T-helper 17 cell (primary cell): ENCODE results near the gene GJA5. TPM values are rescaled to one million over a fixed set of nuclear protein-coding genes. Genes with fewer than 3 reads are reported as not detected.

Experiments used
- ATAC-seq: fragments of 150-1000 bp; cut with Tn5 transposase; 2 replicates; pipeline ENCODE4 v1.10.0; 2021; ENCODE audit warnings: mild to moderate bottlenecking, moderate library complexity
- DNase-seq, 3 donors: peaks; one replicate each; pipeline versions ENCODE4 v3.0.0 to v3.0.0-alpha.2; 2020 to 2021
- H3K9me3 ChIP-seq: one replicate; pipeline ENCODE4 v1.7.0; 2013; ENCODE audit warnings: low read length, mild to moderate bottlenecking; ENCODE audit not compliant: control insufficient read depth, poor library complexity, severe bottlenecking
- H3K27ac Mint-ChIP-seq: one replicate; pipeline ENCODE4 v1.8.0; 2022; ENCODE audit warnings: mild to moderate bottlenecking, moderate library complexity, mixed read lengths
- H3K27me3 Mint-ChIP-seq: one replicate; pipeline ENCODE4 v1.8.0; 2022; ENCODE audit warnings: mixed read lengths
- H3K36me3 Mint-ChIP-seq: one replicate; pipeline ENCODE4 v1.8.0; 2022; ENCODE audit warnings: low read depth, mixed read lengths
- H3K4me1 Mint-ChIP-seq: one replicate; pipeline ENCODE4 v1.8.0; 2022; ENCODE audit warnings: mild to moderate bottlenecking, mixed read lengths
- H3K4me3 Mint-ChIP-seq: one replicate; pipeline ENCODE4 v1.8.0; 2022; ENCODE audit warnings: mild to moderate bottlenecking, moderate library complexity, mixed read lengths
- total RNA-seq, 4 donors: library from RNA in 2 of 4; stranded (reverse) in 2 of 4; gene quantifications; one replicate each; pipeline ENCODE4 v1.2.3 and lab custom pipeline; 2022 to 2026

GJA5 gene
- total RNA-seq, 2 donors from 2014 or later: not detected

DNA sequence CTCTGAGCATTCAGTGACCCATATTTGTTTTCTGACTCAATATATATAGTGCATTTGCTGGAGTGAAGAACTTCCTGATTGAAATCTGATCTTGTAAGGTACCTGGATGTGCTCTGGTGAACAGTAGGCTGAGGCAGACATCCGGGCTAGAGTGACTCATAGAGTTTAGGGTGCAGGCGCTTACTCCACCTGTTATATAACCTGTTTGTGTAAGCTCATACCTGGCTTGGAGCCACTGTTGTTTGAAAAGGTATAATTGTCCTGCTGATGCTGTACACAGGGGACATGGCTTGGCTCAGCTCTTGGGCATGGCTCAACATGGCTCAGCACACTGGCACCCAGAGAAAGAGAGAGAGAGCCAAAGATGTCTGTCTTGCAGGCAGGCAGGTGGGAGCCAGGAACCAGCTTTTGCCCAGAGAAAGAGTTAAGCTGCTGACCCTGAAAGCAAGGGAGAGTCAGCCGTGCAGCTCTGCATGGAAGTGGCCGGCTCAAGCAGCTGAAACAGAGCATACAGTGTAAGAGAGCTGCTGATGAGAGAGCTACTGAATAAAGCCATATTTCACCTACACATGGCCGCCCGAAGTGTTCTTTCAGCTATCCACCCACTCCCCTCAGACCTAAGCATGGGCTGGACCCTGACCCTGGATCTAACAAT lies 43.2 kb downstream of the GJA5 start:
- Mint-ChIP-seq H3K27me3 (peaks cover 40% of the 10 kb centered on the region), H3K27ac (peak overlapping the region; percentile 88), H3K4me3 (peak overlapping the region; percentile 73), H3K4me1 (peaks cover 17% of the 10 kb centered on the region), H3K36me3 (peaks cover 6% of the 10 kb centered on the region)
- peak; percentile 91 for ATAC-seq
- DNase-seq: peak in 1 of 3 donors; percentile 19
- H3K9me3 ChIP-seq: no peaks in the 10 kb centered on the region

DNA sequence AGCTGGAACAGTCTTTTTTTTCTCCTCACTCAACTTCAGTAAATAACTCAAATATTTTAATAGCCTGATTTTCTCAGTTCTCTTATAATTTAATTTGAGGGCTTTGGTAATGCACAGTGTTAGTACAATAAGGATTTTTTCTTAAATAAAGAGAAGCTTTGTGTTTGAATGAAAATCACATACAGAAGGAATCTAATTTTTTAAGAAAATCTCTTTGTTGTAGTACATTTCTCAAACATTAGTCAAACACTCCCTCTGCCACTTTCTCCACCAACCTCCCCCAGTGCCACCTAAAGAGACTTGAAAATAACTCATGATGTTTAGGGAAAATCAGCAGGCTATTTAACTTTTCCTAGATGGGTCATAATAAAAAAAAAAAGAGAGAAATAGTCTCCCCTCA lies 47.8 kb downstream of the GJA5 start:
- H3K36me3 Mint-ChIP-seq: peaks cover 5% of the 10 kb centered on the region
- peaks cover 12% of the 10 kb centered on the region for H3K4me1 Mint-ChIP-seq
- H3K4me3 Mint-ChIP-seq: no peak overlapping the region
- ATAC-seq (no peak), DNase-seq (no peak)
- H3K27ac Mint-ChIP-seq: no peak overlapping the region
- no peaks in the 10 kb centered on the region for H3K9me3 ChIP-seq
- H3K27me3 Mint-ChIP-seq: peaks cover 49% of the 10 kb centered on the region

Other genes starting within 250 kb of the GJA5 start
- gene BCL9, start 219.1 kb downstream of the GJA5 start, total RNA-seq: 10 to 100 TPM; 12.6 to 14.6 TPM
- gene ACP6, start 90.1 kb downstream of the GJA5 start, total RNA-seq: 10 to 100 TPM; 11.5 to 13.1 TPM
- not detected for gene GJA8, start 142.2 kb upstream of the GJA5 start, total RNA-seq
- 10 to 100 TPM; 13.0 to 15.4 TPM for gene GPR89B, start 167.8 kb upstream of the GJA5 start, total RNA-seq